Activated CD8-positive, alpha-beta memory T cell treated with anti-CD3 and anti-CD28 coated beads, Interleukin-2, amount 50 U/mL, for 24 hours (primary cell): ENCODE data around the gene PPIC.
"Not testable (repeated sequence)": the region's sequence is repeated elsewhere in the genome, so short reads cannot be mapped to it uniquely, and the experiment has no call there.

Experiments used
- DNase-seq: peaks from one replicate; pipeline ENCODE4 v3.0.0-alpha.2; 2020; ENCODE audit errors: extremely low read depth

The PPIC gene

GRCh38 chr5:123007754-123008153, 28.8 kb downstream of the PPIC start:
- no peak for DNase-seq

DNA sequence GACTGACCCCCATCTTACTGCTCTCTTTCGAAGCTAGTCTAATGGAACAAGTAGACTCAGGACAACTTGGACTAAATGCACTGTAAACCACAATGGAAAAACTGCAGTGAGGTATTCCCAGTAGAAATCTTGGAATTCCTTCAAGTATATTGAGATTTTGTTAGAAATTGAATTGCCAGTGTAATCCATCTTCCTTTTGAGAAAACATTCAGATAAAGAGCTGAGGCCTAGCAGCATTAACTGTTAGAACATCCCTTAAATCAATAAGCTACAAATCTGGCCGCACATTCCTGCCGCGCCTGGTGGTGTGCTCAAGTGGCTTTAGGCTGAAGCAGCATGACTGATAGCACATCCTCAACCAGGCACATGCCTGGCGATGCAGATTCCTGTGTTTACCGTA, 29.3 kb downstream of the PPIC start:
- no peak for DNase-seq

DNA sequence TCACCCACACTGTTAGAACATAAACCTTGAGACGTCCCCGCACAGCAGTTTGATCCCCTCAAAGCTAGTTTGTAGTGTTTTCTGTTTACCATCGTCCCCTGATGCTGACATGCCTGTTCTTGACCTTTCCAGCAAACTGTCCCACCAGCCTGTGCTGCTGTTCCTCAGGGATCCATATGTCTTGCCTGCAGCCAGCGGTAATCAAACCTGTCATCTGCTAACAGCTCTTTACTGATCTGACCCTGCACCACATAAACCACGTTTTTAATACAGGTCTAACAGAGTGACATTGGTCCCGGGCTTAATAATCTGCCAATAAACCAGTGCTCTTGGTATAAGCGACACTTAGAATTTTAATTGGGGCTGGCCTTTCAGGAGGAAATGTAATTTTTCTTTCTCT, 34.7 kb downstream of the PPIC start:
- DNase-seq: no peak

- no peak for DNase-seq
Measured at GRCh38 chr5:123000731-123001130, 35.8 kb downstream of the PPIC start.

DNA sequence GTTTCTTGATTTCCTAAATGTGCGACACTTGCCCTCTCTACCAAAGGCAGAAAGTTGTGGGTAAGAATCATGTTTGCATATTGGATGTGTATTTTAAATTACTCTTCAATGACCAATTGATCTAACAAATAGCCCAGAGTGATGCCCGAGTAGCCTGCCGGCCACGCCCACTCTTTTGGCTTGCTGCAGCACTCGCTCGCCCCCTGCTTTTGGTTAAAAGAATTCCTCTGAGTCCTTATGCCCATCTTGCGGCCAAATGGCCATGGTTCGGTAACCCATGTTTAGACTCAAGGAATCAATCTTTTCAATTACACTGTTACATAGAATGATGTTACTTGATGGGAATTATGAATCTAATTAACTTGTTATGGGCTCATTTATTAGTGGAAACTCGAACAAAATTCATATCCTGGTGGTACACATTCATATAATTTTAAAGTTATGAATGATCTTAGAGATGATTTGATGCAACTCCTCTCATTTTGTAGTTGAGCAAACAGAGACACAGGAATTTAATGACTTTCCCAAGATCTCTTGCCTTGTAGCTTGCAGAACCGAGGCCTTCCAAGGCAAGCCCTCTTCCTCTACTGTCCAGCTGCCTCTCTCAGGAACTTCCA, 36.5 kb downstream of the PPIC start:
- DNase-seq: no peak

- no peak for DNase-seq
Measured at GRCh38 chr5:122997294-122997693, 39.2 kb downstream of the PPIC start.

DNA sequence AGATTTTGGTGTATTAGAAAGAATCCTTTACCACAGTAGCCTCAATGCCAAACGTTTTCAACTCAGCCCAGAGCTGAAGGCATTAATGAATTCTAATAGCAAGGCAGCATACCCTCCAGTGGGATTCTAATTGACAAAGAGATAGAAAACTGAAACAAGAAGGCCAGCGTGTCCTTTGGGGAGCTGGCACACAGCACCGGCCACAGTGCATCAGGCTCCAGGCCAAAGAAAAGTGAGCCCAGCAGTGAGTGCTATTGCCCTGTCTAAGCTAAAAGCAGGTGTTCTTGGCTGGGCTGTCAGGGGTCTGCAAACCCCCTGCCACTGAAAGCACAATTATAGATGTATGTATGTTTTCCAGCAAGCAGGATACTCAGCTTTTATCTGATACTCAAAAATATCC, 40.4 kb downstream of the PPIC start:
- no peak for DNase-seq

DNA sequence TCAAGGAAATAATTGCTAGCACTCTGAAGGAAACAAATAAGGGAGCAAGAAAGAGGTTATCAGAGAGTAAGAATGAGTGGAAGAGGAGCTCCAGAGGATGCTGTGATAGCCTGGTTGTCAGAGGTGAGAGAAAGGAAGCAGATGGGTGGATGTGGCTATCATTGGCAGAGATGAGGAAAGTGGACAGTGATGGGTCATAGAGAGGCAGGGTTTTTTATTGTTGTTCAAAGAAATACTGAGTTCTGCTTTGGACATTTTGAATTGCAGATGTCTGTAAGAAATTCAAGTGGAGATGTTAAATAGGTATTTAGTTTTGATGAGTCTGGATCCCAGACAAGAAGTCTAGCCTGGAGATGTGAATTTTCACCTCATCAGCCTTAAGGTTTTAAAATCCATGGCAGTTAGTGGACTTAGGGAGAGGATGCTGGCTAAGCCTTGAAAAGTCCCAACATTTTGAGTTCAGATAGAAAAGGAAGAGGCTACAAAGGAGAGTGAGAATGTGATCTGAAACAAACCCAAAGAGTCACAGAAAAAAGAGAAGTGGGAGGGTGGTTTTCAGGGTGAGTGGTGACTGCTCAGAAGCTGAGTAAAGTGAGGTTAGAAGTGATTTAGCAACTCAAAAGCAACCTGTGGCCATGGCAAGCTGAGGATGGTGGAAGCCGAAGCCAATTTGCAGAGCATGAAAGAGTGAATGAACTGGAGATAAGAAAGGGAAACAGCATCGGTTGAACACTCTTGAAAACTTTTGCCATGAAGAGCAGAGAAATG, 50.4 kb downstream of the PPIC start:
- no peak for DNase-seq

- DNase-seq: no peak
Measured at GRCh38 chr5:122985006-122985700, 51.4 kb downstream of the PPIC start.

- no peak for DNase-seq
Measured at GRCh38 chr5:122984425-122984824, 52.1 kb downstream of the PPIC start.

DNA sequence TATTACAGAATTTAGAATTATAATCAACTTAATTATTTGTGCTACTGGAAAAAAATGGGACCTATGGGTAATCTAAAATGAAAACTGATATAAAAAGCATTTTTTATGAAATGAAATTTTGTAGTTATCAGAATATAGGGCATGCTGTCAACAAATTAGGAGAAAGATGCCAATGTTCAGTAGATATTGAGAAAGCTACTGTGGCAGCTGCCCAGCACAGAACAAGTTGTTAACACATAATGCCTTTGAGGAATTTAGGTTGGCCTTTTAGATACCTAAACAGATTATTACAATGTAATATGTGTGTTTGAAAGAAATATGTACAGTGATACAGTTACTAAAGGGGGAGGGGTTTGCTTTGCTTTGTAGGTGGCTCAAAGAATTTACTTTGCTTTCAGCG, 54.1 kb downstream of the PPIC start:
- no peak for DNase-seq

DNA sequence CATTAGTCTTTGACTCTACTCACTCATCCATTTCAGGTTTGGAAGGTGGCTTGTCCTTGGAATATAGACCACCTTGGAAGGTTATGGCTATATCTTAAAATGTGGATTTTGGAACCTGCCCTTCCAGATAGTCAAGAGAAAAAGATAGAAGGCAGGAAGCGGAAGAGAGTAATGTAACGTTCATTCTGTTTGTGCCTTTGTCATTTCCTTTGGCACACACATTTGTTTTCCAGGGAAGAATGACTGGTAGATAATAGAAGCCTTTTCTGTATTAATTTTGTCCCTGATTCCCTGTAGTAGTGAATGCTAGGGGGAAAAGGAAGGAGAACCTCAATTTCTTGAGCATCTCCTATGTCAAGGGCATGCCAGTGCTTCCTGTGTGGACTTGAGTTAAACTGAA, 54.7 kb downstream of the PPIC start:
- no peak for DNase-seq

DNA sequence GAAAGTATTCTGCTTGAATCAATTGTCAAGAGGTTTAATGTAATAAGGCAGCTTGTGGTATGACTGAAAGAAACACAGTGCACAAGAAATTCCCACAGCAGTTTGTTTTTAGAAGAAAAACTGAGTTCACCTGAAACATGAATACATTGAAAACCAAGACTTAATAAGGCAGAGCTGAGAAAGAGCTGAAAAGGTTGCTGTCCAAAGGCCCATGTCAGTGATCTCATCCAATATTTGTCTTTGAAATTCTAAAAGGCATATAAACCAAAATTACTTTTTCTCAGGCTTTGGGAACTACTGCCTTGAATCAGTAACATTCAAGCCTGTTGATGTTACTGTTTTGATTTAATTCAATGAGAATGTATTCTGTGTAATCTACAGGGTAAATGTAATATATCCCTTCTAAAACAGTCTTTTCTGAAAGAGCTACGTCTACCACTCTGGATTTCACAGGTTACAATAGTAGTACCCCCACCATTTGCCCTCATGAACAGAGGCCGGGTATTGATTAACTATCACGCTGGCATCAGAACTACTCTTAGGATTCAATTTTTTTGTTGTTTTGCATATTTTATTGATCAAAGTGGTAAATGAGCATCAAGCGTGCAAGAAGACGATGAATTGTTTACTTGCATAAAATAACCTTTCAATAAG, 57.8 kb downstream of the PPIC start:
- DNase-seq: no peak

DNA sequence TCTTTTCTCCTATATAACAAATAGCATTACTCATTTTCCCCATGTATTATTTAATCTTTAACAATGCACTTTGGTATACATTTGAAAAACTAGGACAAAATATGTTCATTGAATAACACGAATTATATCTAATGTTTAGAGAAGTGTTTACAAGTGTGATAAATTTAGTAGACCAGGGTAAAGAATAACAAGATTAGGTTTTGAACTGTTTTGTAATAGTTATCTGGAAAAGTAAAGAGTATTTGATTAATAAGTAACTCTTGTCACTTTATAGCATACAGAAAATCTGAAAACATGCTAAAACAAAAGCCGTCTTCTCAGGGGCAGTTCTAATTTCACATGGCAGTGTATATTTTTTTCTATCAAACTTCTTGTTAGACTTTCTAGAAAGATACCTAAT, 58.5 kb downstream of the PPIC start:
- no peak for DNase-seq

GRCh38 chr5:122977319-122977718, 59.2 kb downstream of the PPIC start:
- no peak for DNase-seq

DNA sequence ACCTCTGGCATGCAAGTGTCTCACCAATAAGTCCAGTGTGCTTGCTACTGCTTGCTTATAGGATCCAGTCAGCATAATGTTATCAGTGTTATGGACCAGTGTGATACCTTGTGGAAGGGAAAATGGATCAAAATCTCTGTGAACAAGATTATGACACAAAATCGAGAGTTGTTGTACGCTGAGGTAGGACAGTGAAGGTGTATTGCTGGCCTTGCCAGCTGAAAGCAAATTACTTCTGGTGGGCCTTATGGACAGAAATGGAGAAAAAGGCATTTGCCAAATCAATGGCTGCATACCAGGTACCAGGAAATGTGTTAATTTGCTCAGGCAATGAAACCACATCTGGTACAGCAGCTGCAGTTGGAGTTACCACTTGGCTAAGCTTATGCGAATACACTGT, 62.3 kb downstream of the PPIC start:
- not testable (repeated sequence) for DNase-seq

GRCh38 chr5:122973759-122974158, 62.8 kb downstream of the PPIC start:
- DNase-seq: not testable (repeated sequence)
